ENCODE measurements around the gene PSMA6.
A peak's percentile ranks its signal among the peaks of the same experiment; 100 is the strongest.

PSMA6 gene

DNA sequence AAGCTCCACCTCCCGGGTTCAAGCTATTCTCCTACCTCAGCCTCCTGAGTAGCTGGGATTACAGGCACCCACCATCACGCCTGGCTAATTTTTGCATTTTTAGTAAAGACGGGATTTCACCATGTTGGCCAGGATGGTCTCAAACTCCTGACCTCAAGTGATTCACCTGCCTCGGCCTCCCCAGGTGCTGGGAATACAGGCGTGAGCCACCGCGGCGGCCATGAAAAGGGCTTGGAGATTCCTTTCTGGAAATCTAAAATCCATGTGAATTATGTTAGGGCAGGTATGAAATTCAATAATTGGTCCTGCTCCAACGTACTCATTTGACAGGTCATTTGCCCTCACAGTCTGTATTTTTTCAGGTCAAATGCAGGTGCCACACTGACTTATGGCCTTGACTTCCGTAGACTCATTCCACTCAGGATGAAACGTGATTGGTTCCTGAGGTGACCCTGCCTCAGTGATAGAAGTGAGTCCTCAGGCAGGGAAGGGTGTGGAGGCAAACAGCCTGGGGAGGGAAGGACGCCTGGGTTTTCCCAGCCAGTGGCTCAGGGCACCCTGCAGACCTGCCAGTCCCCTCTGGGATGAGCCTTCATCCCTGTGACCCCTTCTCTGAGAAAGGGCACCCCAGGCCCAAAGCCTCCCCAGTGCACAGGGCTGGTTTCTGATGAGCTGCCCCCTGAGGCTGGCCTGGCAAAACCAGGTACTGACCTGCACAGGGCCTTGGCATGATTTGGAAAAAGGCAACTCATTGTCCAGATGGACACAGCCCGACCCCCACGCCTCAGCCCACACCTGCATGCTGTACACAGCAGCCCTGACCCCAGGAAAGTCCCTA is 48.7 kb downstream of the PSMA6 start:
- Histone ChIP-seq H3K4ac (ENCODE audit: low read depth, low read length) (peak overlapping the region; percentile 4), H3K27me3 (ENCODE audit: insufficient read depth, low read length, poor library complexity) (no peaks in the 10 kb centered on the region), H3K4me3 (ENCODE audit: low read length) (no peak overlapping the region), H2BK120ac (ENCODE audit: low read depth, low read length) (no peak overlapping the region), H4K8ac (ENCODE audit: low read depth, low read length) (no peak overlapping the region), H3K79me2 (ENCODE audit: control insufficient read depth, insufficient read depth, low read length) (no peaks in the 10 kb centered on the region), H3K4me2 (ENCODE audit: low read length) (no peak overlapping the region), H3K18ac (ENCODE audit: low read length) (no peak overlapping the region), H3K56ac (ENCODE audit: low read length) (peak overlapping the region; percentile 61), H3K36me3 (ENCODE audit: control insufficient read depth, insufficient read depth, low read length) (no peaks in the 10 kb centered on the region), H2BK15ac (replicated peaks; ENCODE audit: low read depth) (no peak overlapping the region), H3K79me1 (ENCODE audit: low read length) (no peaks in the 10 kb centered on the region), H3K23ac (ENCODE audit: low read length) (no peak overlapping the region), H2BK5ac (ENCODE audit: low read length) (peak overlapping the region; percentile 18), H3K9ac (ENCODE audit: low read length) (peak overlapping the region; percentile 39), H3K4me1 (ENCODE audit: control insufficient read depth, low read depth, low read length) (peaks cover 12% of the 10 kb centered on the region), H3K27ac (ENCODE audit: low read depth, low read length) (no peak overlapping the region), H2AK5ac (ENCODE audit: low read length) (peak overlapping the region; percentile 94), H4K5ac (ENCODE audit: low read length) (no peak overlapping the region)
- no peak for DNase-seq
- no CpG with 5 or more reads among the region's 14 CpGs for WGBS (ENCODE audit: extremely low coverage, insufficient coverage, low lambda C conversion rate)

DNA sequence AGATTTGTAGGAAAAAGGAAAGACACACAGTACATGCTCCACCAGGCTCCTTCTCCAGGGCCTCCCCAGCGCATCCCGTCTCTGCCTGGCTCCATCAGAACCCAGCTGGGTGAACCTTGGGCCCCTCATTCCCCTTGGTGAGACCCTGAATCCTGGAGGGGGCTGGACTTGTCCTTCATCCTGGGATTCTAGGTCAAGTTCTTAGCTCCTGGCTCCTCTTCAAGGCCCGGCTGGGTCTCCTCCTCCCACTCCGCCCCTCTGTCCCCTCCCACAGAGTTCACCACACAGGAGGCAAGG is 49.2 kb downstream of the PSMA6 start:
- Histone ChIP-seq H2BK5ac (ENCODE audit: low read length) (peak overlapping the region; percentile 18), H3K27me3 (ENCODE audit: insufficient read depth, low read length, poor library complexity) (no peaks in the 10 kb centered on the region), H3K36me3 (ENCODE audit: control insufficient read depth, insufficient read depth, low read length) (no peaks in the 10 kb centered on the region), H3K79me1 (ENCODE audit: low read length) (no peaks in the 10 kb centered on the region), H3K27ac (ENCODE audit: low read depth, low read length) (no peak overlapping the region), H3K4me1 (ENCODE audit: control insufficient read depth, low read depth, low read length) (peaks cover 11% of the 10 kb centered on the region), H3K79me2 (ENCODE audit: control insufficient read depth, insufficient read depth, low read length) (no peaks in the 10 kb centered on the region), H3K4ac (ENCODE audit: low read depth, low read length) (peak overlapping the region; percentile 4), H2BK120ac (ENCODE audit: low read depth, low read length) (no peak overlapping the region), H4K8ac (ENCODE audit: low read depth, low read length) (no peak overlapping the region), H3K23ac (ENCODE audit: low read length) (no peak overlapping the region), H3K4me2 (ENCODE audit: low read length) (no peak overlapping the region), H2AK5ac (ENCODE audit: low read length) (peak overlapping the region; percentile 66), H3K9ac (ENCODE audit: low read length) (peak overlapping the region; percentile 39), H3K4me3 (ENCODE audit: low read length) (no peak overlapping the region), H4K5ac (ENCODE audit: low read length) (no peak overlapping the region), H3K56ac (ENCODE audit: low read length) (peak overlapping the region; percentile 83), H3K18ac (ENCODE audit: low read length) (no peak overlapping the region), H2BK15ac (replicated peaks; ENCODE audit: low read depth) (no peak overlapping the region)
- no CpG with 5 or more reads among the region's 4 CpGs for WGBS (ENCODE audit: extremely low coverage, insufficient coverage, low lambda C conversion rate)
- DNase-seq = no peak

DNA sequence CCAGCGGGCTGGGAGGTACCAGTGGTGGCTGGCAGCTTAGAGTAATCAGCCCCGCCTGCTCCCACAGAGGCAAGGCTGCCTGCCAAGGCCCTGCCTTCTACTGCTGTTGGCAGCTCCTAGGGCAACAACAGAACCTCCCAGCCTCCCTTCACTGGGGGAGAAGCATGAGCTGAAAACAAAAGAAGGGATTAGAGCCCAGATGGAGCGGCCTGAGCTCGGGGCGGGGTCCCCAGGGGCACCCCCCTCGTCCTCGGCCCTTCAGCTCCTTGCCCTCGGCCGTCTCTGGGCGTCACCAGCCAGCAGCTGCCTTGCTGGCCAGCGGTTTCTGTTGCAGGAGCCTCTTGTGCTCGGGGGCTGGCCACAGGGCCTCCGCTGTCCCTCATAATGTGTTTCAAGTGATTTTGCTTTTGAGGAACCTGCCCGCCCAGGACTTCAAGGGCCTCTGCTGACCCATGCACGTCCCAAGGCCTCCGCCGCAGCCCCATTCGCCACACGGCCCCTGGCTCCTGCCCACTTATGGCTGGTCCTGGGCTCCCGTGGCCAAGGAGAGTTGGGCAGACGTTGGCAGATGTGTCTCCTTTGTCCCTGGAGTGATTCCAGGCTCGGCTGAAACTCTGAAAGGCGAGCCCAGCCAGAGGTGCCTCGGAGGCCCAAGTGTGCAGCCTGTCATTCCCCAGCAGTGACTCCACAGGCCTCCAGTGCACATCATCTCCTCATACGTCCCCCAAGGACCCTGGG is 49.7 kb downstream of the PSMA6 start:
- H2AK5ac ChIP-seq (ENCODE audit: low read length) = peak overlapping the region; percentile 87
- peak overlapping the region; percentile 55 for H3K9ac ChIP-seq (ENCODE audit: low read length)
- no peak overlapping the region for H4K5ac ChIP-seq (ENCODE audit: low read length)
- H2BK5ac ChIP-seq (ENCODE audit: low read length) = peak overlapping the region; percentile 65
- H3K79me2 ChIP-seq (ENCODE audit: control insufficient read depth, insufficient read depth, low read length) = no peaks in the 10 kb centered on the region
- H3K4me2 ChIP-seq (ENCODE audit: low read length) = no peak overlapping the region
- H2BK15ac ChIP-seq (replicated peaks; ENCODE audit: low read depth) = no peak overlapping the region
- H3K4ac ChIP-seq (ENCODE audit: low read depth, low read length) = peak overlapping the region; percentile 96
- peak overlapping the region; percentile 83 for H3K56ac ChIP-seq (ENCODE audit: low read length)
- H3K27ac ChIP-seq (ENCODE audit: low read depth, low read length) = peak overlapping the region; percentile 26
- peaks cover 11% of the 10 kb centered on the region for H3K4me1 ChIP-seq (ENCODE audit: control insufficient read depth, low read depth, low read length)
- H4K8ac ChIP-seq (ENCODE audit: low read depth, low read length) = no peak overlapping the region
- H3K79me1 ChIP-seq (ENCODE audit: low read length) = no peaks in the 10 kb centered on the region
- WGBS (ENCODE audit: extremely low coverage, insufficient coverage, low lambda C conversion rate) = no CpG with 5 or more reads among the region's 25 CpGs
- H3K4me3 ChIP-seq (ENCODE audit: low read length) = no peak overlapping the region
- H3K23ac ChIP-seq (ENCODE audit: low read length) = no peak overlapping the region
- no peaks in the 10 kb centered on the region for H3K36me3 ChIP-seq (ENCODE audit: control insufficient read depth, insufficient read depth, low read length)
- DNase-seq = peak; percentile 89
- peak overlapping the region; percentile 30 for H2BK120ac ChIP-seq (ENCODE audit: low read depth, low read length)
- peak overlapping the region; percentile 41 for H3K18ac ChIP-seq (ENCODE audit: low read length)
- H3K27me3 ChIP-seq (ENCODE audit: insufficient read depth, low read length, poor library complexity) = no peaks in the 10 kb centered on the region

DNA sequence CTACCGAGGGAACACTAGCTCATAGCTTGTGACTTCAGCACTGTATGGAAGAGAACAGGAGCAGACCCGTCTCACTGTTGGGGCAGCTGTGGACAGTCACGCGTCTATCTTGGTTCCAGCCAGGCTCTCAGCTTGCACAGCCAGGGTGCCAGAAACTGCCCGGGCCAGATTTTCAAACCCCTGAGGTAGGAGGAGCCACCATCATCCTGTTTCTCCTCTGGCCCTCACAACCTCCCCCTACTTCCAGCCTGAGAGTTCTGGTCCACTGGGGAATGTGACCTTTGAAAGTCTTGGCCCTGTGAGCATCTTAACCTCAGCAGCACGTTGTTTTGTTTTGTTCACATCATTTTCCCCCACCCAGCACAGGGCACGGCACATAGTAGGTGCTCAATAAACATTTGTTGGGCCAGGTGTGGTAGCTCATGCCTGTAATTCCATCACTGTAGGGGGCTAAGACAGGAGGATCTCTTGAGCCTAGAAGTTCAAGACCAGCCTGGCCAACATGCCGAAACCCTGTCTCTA is 50.4 kb downstream of the PSMA6 start:
- peak overlapping the region; percentile 83 for H3K56ac ChIP-seq (ENCODE audit: low read length)
- no peak overlapping the region for H3K4me3 ChIP-seq (ENCODE audit: low read length)
- H3K79me1 ChIP-seq (ENCODE audit: low read length) = no peaks in the 10 kb centered on the region
- H3K4ac ChIP-seq (ENCODE audit: low read depth, low read length) = peak overlapping the region; percentile 96
- H2BK15ac ChIP-seq (replicated peaks; ENCODE audit: low read depth) = no peak overlapping the region
- H4K5ac ChIP-seq (ENCODE audit: low read length) = no peak overlapping the region
- H3K27me3 ChIP-seq (ENCODE audit: insufficient read depth, low read length, poor library complexity) = no peaks in the 10 kb centered on the region
- peak overlapping the region; percentile 65 for H2BK5ac ChIP-seq (ENCODE audit: low read length)
- H4K8ac ChIP-seq (ENCODE audit: low read depth, low read length) = no peak overlapping the region
- H3K4me1 ChIP-seq (ENCODE audit: control insufficient read depth, low read depth, low read length) = peaks cover 15% of the 10 kb centered on the region
- H3K18ac ChIP-seq (ENCODE audit: low read length) = peak overlapping the region; percentile 41
- H3K4me2 ChIP-seq (ENCODE audit: low read length) = no peak overlapping the region
- H3K23ac ChIP-seq (ENCODE audit: low read length) = no peak overlapping the region
- H2BK120ac ChIP-seq (ENCODE audit: low read depth, low read length) = no peak overlapping the region
- H3K79me2 ChIP-seq (ENCODE audit: control insufficient read depth, insufficient read depth, low read length) = no peaks in the 10 kb centered on the region
- no peaks in the 10 kb centered on the region for H3K36me3 ChIP-seq (ENCODE audit: control insufficient read depth, insufficient read depth, low read length)
- DNase-seq = no peak
- H3K27ac ChIP-seq (ENCODE audit: low read depth, low read length) = no peak overlapping the region
- peak overlapping the region; percentile 55 for H3K9ac ChIP-seq (ENCODE audit: low read length)
- peak overlapping the region; percentile 94 for H2AK5ac ChIP-seq (ENCODE audit: low read length)
- WGBS (ENCODE audit: extremely low coverage, insufficient coverage, low lambda C conversion rate) = no CpG with 5 or more reads among the region's 8 CpGs

DNA sequence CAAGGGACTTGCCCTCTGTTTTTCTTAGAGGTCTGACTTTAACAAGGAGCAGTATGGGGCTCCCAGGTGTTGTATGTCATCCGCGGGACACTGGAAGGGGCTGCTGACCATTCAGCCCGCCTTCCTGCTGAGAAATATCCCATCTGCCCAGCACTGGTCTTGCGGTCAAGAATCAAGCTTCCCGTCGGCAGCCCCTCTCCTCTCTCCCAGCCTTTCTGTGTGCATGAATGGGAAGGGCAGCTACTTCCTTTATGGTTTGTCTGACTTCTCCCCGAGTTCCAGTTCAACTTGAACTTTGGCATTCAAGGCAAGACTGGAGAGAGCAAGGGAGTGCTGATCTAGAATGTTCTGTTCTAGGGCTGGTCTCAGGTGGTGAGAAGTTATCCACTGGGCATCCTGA is 51.5 kb downstream of the PSMA6 start:
- WGBS (ENCODE audit: extremely low coverage, insufficient coverage, low lambda C conversion rate) = no CpG with 5 or more reads among the region's 7 CpGs
- Histone ChIP-seq H2BK120ac (ENCODE audit: low read depth, low read length) (no peak overlapping the region), H3K79me2 (ENCODE audit: control insufficient read depth, insufficient read depth, low read length) (no peaks in the 10 kb centered on the region), H3K56ac (ENCODE audit: low read length) (peak overlapping the region; percentile 39), H3K4ac (ENCODE audit: low read depth, low read length) (no peak overlapping the region), H3K9ac (ENCODE audit: low read length) (no peak overlapping the region), H4K5ac (ENCODE audit: low read length) (no peak overlapping the region), H3K4me3 (ENCODE audit: low read length) (no peak overlapping the region), H3K27me3 (ENCODE audit: insufficient read depth, low read length, poor library complexity) (no peaks in the 10 kb centered on the region), H2BK15ac (replicated peaks; ENCODE audit: low read depth) (no peak overlapping the region), H2BK5ac (ENCODE audit: low read length) (peak overlapping the region; percentile 35), H3K23ac (ENCODE audit: low read length) (no peak overlapping the region), H3K27ac (ENCODE audit: low read depth, low read length) (no peak overlapping the region), H2AK5ac (ENCODE audit: low read length) (peak overlapping the region; percentile 72), H4K8ac (ENCODE audit: low read depth, low read length) (no peak overlapping the region), H3K4me1 (ENCODE audit: control insufficient read depth, low read depth, low read length) (peaks cover 17% of the 10 kb centered on the region), H3K36me3 (ENCODE audit: control insufficient read depth, insufficient read depth, low read length) (no peaks in the 10 kb centered on the region), H3K4me2 (ENCODE audit: low read length) (no peak overlapping the region), H3K18ac (ENCODE audit: low read length) (no peak overlapping the region), H3K79me1 (ENCODE audit: low read length) (no peaks in the 10 kb centered on the region)
- DNase-seq = no peak
